ENCODE results near the gene PSMB2.

DNA sequence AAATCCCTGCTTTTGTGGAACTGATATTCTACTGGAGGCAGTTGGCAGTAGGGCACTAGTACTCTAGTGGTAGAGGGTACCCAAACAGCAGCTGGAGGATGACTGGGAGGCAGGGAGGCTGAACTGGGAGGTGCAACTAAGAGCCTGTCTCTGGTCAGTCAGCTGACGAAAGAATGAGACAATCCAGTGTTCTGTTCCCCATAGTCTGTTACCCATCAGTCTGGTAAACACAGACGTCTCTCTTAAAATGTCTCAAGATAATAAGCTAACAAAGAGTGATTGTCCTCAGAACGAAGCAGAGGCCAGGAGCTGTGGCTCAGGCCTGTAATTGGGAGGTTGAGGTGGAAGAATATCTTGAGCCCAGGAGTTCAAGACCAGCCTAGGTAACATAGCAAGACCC lies 37.9 kb downstream of the PSMB2 start:
- TF ChIP-seq, protein P1, sequence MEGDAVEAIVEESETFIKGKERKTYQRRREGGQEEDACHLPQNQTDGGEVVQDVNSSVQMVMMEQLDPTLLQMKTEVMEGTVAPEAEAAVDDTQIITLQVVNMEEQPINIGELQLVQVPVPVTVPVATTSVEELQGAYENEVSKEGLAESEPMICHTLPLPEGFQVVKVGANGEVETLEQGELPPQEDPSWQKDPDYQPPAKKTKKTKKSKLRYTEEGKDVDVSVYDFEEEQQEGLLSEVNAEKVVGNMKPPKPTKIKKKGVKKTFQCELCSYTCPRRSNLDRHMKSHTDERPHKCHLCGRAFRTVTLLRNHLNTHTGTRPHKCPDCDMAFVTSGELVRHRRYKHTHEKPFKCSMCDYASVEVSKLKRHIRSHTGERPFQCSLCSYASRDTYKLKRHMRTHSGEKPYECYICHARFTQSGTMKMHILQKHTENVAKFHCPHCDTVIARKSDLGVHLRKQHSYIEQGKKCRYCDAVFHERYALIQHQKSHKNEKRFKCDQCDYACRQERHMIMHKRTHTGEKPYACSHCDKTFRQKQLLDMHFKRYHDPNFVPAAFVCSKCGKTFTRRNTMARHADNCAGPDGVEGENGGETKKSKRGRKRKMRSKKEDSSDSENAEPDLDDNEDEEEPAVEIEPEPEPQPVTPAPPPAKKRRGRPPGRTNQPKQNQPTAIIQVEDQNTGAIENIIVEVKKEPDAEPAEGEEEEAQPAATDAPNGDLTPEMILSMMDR (IDR thresholded peaks at IDR 0.05) = no peak
- TF ChIP-seq POLR2A (IDR thresholded peaks at IDR 0.05) = no peak
